HepG2 (cell line): ENCODE measurements around the gene TRPM1. TPM values are rescaled to one million over a fixed set of nuclear protein-coding genes. Genes with fewer than 3 reads are reported as not detected.

Experiments
- CEBPG ChIP-seq: IDR thresholded peaks from 2 replicates; pipeline ENCODE4 v1.6.1; 2016
- CENPT ChIP-seq: sonication (generic); formaldehyde crosslinking; IDR thresholded peaks from 2 replicates; pipeline ENCODE4 v1.8.0; 2022; ENCODE audit warnings: low read depth, mild to moderate bottlenecking, moderate library complexity, missing genetic modification reagents
- FOSL1 ChIP-seq: sonication (generic); formaldehyde crosslinking; IDR thresholded peaks from 2 replicates; pipeline ENCODE4 v1.9.0; 2021; ENCODE audit warnings: missing genetic modification reagents, borderline replicate concordance
- HNRNPLL ChIP-seq: fragments of 200-400 bp; formaldehyde crosslinking; IDR thresholded peaks from 2 replicates; pipeline ENCODE4 v1.6.1; 2017; ENCODE audit warnings: mild to moderate bottlenecking, low read depth, low read length; ENCODE audit not compliant: poor library complexity, severe bottlenecking
- HNRNPUL1 ChIP-seq: fragments of 200-400 bp; formaldehyde crosslinking; IDR thresholded peaks from 2 replicates; pipeline ENCODE4 v1.6.1; 2017; ENCODE audit warnings: low read depth, mild to moderate bottlenecking, low read length, moderate library complexity
- HOXA3 ChIP-seq: sonication (generic); formaldehyde crosslinking; IDR thresholded peaks from 2 replicates; pipeline ENCODE4 v1.5.0; 2020; ENCODE audit warnings: missing genetic modification reagents
- MNT ChIP-seq: fragments of 450-650 bp; IDR thresholded peaks from 2 replicates; pipeline ENCODE4 v1.6.1; 2016
- NFYB ChIP-seq: sonication (generic); formaldehyde crosslinking; IDR thresholded peaks from 2 replicates; pipeline ENCODE4 v1.4.0; 2020; ENCODE audit warnings: missing genetic modification reagents
- PRMT3 ChIP-seq: sonication (generic); formaldehyde crosslinking; IDR thresholded peaks from 2 replicates; pipeline ENCODE4 v1.8.1; 2022; ENCODE audit warnings: low read depth, mild to moderate bottlenecking, moderate library complexity, missing genetic modification reagents, borderline replicate concordance
- SIX4 ChIP-seq: sonication (generic); formaldehyde crosslinking; IDR thresholded peaks from 2 replicates; pipeline ENCODE4 v1.4.0; 2020; ENCODE audit warnings: missing genetic modification reagents
- ZEB1 ChIP-seq: IDR thresholded peaks from 2 replicates; pipeline ENCODE4 v1.6.1; 2012; ENCODE audit warnings: mild to moderate bottlenecking, low read depth, inconsistent platforms; ENCODE audit not compliant: insufficient replicate concordance
- ZNF382 ChIP-seq: sonication (generic); formaldehyde crosslinking; IDR thresholded peaks from 2 replicates; pipeline ENCODE4 v1.5.0; 2020; ENCODE audit warnings: missing genetic modification reagents, mild to moderate bottlenecking, borderline replicate concordance
- ZNF564 ChIP-seq: sonication (generic); formaldehyde crosslinking; IDR thresholded peaks from 2 replicates; pipeline ENCODE4 v1.8.1; 2023; ENCODE audit warnings: mild to moderate bottlenecking, missing genetic modification reagents
- ZNF616 ChIP-seq: sonication (generic); formaldehyde crosslinking; IDR thresholded peaks from 2 replicates; pipeline ENCODE4 v1.5.0; 2020; ENCODE audit warnings: low read depth, mild to moderate bottlenecking, missing genetic modification reagents
- ZNF670 ChIP-seq: sonication (generic); formaldehyde crosslinking; IDR thresholded peaks from 2 replicates; pipeline ENCODE4 v1.8.0; 2022; ENCODE audit warnings: mild to moderate bottlenecking, missing genetic modification reagents, borderline replicate concordance
- ZSCAN29 ChIP-seq: sonication (generic); formaldehyde crosslinking; conservative IDR thresholded peaks from 2 replicates; pipeline ENCODE4 v1.4.0; 2020; ENCODE audit warnings: mild to moderate bottlenecking, missing genetic modification reagents
- polyA plus RNA-seq, 8 experiments: library from polyadenylated mRNA; depleted of rRNA in 3 of 8; stranded (reverse) in 7 of 8; unstranded in 1 of 8; fragments of >200 nt; fragmentation: Illumina TruSeq in 4 of 8; extraction: Trizol in 4 of 8; gene quantifications; 2 replicates each; pipeline versions ENCODE4 v1.2.1 to v1.2.3, GENCODE V29; 2011 to 2016; ENCODE audit warnings: low read depth in 4 of 8, missing spikeins in 1 of 8, mixed read lengths in 1 of 8; ENCODE audit not compliant: insufficient read depth in 1 of 8
- total RNA-seq, 5 experiments: library from RNA; depleted of rRNA; stranded (reverse); fragments of >200 nt; fragmentation: Illumina TruSeq; extraction: Trizol; gene quantifications; 2 replicates each; pipeline ENCODE4 v1.2.3, GENCODE V29; 2016; ENCODE audit warnings: low read depth in 1 of 5
- TF ChIP-seq, protein P1 (sequence below): sonication (generic); formaldehyde crosslinking; IDR thresholded peaks from 2 replicates; pipeline ENCODE4 v1.5.0; 2020; ENCODE audit warnings: mild to moderate bottlenecking, missing genetic modification reagents, moderate library complexity
- TF ChIP-seq, protein P2 (sequence below): sonication (generic); formaldehyde crosslinking; conservative IDR thresholded peaks from 2 replicates; pipeline ENCODE4 v1.4.0; 2020; ENCODE audit warnings: missing genetic modification reagents
- TF ChIP-seq, protein P3 (sequence below): IDR thresholded peaks from 2 replicates; pipeline ENCODE4 v1.6.1; 2012; ENCODE audit warnings: low read length, improper control_type of control experiment

The TRPM1 gene
- total and polyA plus RNA-seq, 2 of the 13 experiments (the other 11 are each of a cell fraction or from before 2014, with no cell fraction given): not detected

DNA sequence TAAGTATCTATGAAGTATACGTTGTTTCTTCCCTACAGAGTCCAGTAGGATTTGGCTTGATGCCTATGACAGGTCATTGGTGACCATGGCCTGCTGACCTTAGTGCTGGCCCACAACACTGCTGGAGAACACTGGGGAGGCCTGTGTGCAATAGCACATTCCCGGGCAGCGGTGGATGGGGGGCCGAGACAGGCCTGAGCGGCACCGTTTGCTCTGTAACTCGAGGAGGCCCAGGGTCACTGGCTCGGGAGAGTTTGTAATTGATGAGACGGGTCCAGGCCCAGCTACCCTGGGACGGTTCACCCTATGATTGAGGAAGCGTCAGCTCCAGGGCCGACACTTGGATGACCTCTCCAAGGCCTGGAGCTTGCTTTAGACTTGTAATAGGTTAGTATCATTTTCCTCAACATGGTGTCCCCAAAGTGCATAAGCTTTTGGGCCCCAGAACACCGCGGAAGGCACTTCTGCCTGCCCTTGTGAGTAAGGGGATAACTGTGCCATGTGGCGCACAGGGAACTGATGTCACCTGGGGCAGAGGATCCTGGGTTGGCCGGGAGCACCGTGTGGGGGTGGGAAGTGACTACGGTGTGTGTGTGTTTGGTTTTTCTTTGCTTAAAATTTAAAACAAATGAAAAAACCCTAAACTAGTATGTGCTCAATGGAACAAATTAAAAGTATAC lies 12.0 kb downstream of the TRPM1 start (continued):
- TF ChIP-seq ZEB1 (no peak), SIX4 (peak; percentile 90), MNT (no peak), CENPT (CRISPR knock-in tag) (no peak), HOXA3 (CRISPR knock-in tag) (0 out of 2 replicates have a peak, but pooled peaks have one; percentile 35), HNRNPUL1 (no peak), ZNF616 (CRISPR knock-in tag) (no peak), NFYB (CRISPR knock-in tag) (no peak), CEBPG (no peak), ZNF382 (CRISPR knock-in tag) (no peak), HNRNPLL (no peak), ZNF564 (CRISPR knock-in tag) (no peak), FOSL1 (no peak), ZSCAN29 (CRISPR knock-in tag) (no peak), ZNF670 (CRISPR knock-in tag) (no peak), PRMT3 (CRISPR knock-in tag) (no peak)
- TF ChIP-seq, protein P1, sequence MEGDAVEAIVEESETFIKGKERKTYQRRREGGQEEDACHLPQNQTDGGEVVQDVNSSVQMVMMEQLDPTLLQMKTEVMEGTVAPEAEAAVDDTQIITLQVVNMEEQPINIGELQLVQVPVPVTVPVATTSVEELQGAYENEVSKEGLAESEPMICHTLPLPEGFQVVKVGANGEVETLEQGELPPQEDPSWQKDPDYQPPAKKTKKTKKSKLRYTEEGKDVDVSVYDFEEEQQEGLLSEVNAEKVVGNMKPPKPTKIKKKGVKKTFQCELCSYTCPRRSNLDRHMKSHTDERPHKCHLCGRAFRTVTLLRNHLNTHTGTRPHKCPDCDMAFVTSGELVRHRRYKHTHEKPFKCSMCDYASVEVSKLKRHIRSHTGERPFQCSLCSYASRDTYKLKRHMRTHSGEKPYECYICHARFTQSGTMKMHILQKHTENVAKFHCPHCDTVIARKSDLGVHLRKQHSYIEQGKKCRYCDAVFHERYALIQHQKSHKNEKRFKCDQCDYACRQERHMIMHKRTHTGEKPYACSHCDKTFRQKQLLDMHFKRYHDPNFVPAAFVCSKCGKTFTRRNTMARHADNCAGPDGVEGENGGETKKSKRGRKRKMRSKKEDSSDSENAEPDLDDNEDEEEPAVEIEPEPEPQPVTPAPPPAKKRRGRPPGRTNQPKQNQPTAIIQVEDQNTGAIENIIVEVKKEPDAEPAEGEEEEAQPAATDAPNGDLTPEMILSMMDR: no peak; the same call in 1 of the 2 replicates
- TF ChIP-seq, protein P2, sequence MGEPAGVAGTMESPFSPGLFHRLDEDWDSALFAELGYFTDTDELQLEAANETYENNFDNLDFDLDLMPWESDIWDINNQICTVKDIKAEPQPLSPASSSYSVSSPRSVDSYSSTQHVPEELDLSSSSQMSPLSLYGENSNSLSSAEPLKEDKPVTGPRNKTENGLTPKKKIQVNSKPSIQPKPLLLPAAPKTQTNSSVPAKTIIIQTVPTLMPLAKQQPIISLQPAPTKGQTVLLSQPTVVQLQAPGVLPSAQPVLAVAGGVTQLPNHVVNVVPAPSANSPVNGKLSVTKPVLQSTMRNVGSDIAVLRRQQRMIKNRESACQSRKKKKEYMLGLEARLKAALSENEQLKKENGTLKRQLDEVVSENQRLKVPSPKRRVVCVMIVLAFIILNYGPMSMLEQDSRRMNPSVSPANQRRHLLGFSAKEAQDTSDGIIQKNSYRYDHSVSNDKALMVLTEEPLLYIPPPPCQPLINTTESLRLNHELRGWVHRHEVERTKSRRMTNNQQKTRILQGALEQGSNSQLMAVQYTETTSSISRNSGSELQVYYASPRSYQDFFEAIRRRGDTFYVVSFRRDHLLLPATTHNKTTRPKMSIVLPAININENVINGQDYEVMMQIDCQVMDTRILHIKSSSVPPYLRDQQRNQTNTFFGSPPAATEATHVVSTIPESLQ: no peak
- TF ChIP-seq, protein P3, sequence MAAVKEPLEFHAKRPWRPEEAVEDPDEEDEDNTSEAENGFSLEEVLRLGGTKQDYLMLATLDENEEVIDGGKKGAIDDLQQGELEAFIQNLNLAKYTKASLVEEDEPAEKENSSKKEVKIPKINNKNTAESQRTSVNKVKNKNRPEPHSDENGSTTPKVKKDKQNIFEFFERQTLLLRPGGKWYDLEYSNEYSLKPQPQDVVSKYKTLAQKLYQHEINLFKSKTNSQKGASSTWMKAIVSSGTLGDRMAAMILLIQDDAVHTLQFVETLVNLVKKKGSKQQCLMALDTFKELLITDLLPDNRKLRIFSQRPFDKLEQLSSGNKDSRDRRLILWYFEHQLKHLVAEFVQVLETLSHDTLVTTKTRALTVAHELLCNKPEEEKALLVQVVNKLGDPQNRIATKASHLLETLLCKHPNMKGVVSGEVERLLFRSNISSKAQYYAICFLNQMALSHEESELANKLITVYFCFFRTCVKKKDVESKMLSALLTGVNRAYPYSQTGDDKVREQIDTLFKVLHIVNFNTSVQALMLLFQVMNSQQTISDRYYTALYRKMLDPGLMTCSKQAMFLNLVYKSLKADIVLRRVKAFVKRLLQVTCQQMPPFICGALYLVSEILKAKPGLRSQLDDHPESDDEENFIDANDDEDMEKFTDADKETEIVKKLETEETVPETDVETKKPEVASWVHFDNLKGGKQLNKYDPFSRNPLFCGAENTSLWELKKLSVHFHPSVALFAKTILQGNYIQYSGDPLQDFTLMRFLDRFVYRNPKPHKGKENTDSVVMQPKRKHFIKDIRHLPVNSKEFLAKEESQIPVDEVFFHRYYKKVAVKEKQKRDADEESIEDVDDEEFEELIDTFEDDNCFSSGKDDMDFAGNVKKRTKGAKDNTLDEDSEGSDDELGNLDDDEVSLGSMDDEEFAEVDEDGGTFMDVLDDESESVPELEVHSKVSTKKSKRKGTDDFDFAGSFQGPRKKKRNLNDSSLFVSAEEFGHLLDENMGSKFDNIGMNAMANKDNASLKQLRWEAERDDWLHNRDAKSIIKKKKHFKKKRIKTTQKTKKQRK: no peak
